Renal cortex interstitium (tissue), 15 donors: Measurements from ENCODE around the gene RHBDD2. TPM values are rescaled to one million over a fixed set of nuclear protein-coding genes. Genes with fewer than 3 reads are reported as not detected.
A peak's percentile ranks its signal among the peaks of the same experiment; 100 is the strongest.
"Not testable (repeated sequence)": the region's sequence is repeated elsewhere in the genome, so short reads cannot be mapped to it uniquely, and the experiment has no call there.

ENCODE experiments used
- DNase-seq, 11 donors: peaks; one replicate each; pipeline ENCODE4 v3.0.0-alpha.2; 2013; ENCODE audit warnings: low read depth in 9 of 11, low spot score in 4 of 11; ENCODE audit errors: extremely low read depth in 1 of 11
- long read RNA-seq, 16 experiments: transcript quantifications; one replicate each; lab custom pipeline, GENCODE V29; 2026
- polyA plus RNA-seq, 3 donors: library from polyadenylated mRNA; unstranded; fragments of 120-200 nt; gene quantifications; one replicate each; pipeline ENCODE4 v1.2.1, GENCODE V29; 2013; ENCODE audit not compliant: insufficient read length in 3 of 3

The RHBDD2 gene
- 10 to 100 TPM; 62.2 to 80.8 (median 64.8) TPM for polyA plus RNA-seq
- long read RNA-seq, donor 1, transcript RHBDD2-201 (4 exons, 1,802 nt): major isoform, 23 of 59 reads
- long read RNA-seq, donor 1, transcript RHBDD2-203 (3 exons, 1,274 nt): minor isoform, 15 of 59 reads
- long read RNA-seq, donor 1, transcript RHBDD2-202 (5 exons, 1,878 nt): minor isoform, 5 of 59 reads
- long read RNA-seq, donor 1, partial matches to known transcripts: 12 of 59 reads
- long read RNA-seq, donor 1, other reads (novel, unspliced or antisense): 0 of 59 reads
- long read RNA-seq, donor 2, transcript RHBDD2-202 (5 exons, 1,878 nt): minor isoform, 8 of 40 reads
- long read RNA-seq, donor 2, transcript RHBDD2-201 (4 exons, 1,802 nt): major isoform, 20 of 40 reads
- long read RNA-seq, donor 2, transcript RHBDD2-203 (3 exons, 1,274 nt): minor isoform, 8 of 40 reads
- long read RNA-seq, donor 2, partial matches to known transcripts: 0 of 40 reads
- long read RNA-seq, donor 2, other reads (novel, unspliced or antisense): 0 of 40 reads
- long read RNA-seq, donor 3, transcript RHBDD2-203 (3 exons, 1,274 nt): minor isoform, 18 of 71 reads
- long read RNA-seq, donor 3, transcript RHBDD2-201 (4 exons, 1,802 nt): major isoform, 37 of 71 reads
- long read RNA-seq, donor 3, transcript RHBDD2-202 (5 exons, 1,878 nt): minor isoform, 9 of 71 reads
- long read RNA-seq, donor 3, partial matches to known transcripts: 6 of 71 reads
- long read RNA-seq, donor 3, other reads (novel, unspliced or antisense): 0 of 71 reads
- long read RNA-seq, donor 4, transcript RHBDD2-202 (5 exons, 1,878 nt): minor isoform, 7 of 51 reads
- long read RNA-seq, donor 4, transcript RHBDD2-203 (3 exons, 1,274 nt): major isoform, 24 of 51 reads
- long read RNA-seq, donor 4, transcript RHBDD2-201 (4 exons, 1,802 nt): minor isoform, 18 of 51 reads
- long read RNA-seq, donor 4, partial matches to known transcripts: 0 of 51 reads
- long read RNA-seq, donor 4, other reads (novel, unspliced or antisense): 0 of 51 reads
- long read RNA-seq, donor 5: 0 reads
- long read RNA-seq, donor 6, transcript RHBDD2-202 (5 exons, 1,878 nt): minor isoform, 11 of 39 reads
- long read RNA-seq, donor 6, transcript RHBDD2-203 (3 exons, 1,274 nt): minor isoform, 8 of 39 reads
- long read RNA-seq, donor 6, transcript RHBDD2-201 (4 exons, 1,802 nt): major isoform, 15 of 39 reads
- long read RNA-seq, donor 6, partial matches to known transcripts: 5 of 39 reads
- long read RNA-seq, donor 6, other reads (novel, unspliced or antisense): 0 of 39 reads
- long read RNA-seq, donor 7, transcript RHBDD2-203 (3 exons, 1,274 nt): minor isoform, 11 of 39 reads
- long read RNA-seq, donor 7, transcript RHBDD2-201 (4 exons, 1,802 nt): major isoform, 23 of 39 reads
- long read RNA-seq, donor 7, partial matches to known transcripts: 0 of 39 reads
- long read RNA-seq, donor 7, other reads (novel, unspliced or antisense): 0 of 39 reads
- long read RNA-seq, donor 8: 0 reads
- long read RNA-seq, donor 9, transcript RHBDD2-203 (3 exons, 1,274 nt): minor isoform, 24 of 54 reads
- long read RNA-seq, donor 9, transcript RHBDD2-201 (4 exons, 1,802 nt): major isoform, 26 of 54 reads
- long read RNA-seq, donor 9, partial matches to known transcripts: 0 of 54 reads
- long read RNA-seq, donor 9, other reads (novel, unspliced or antisense): 0 of 54 reads
- long read RNA-seq, donor 10, transcript RHBDD2-202 (5 exons, 1,878 nt): minor isoform, 5 of 48 reads
- long read RNA-seq, donor 10, transcript RHBDD2-203 (3 exons, 1,274 nt): minor isoform, 13 of 48 reads
- long read RNA-seq, donor 10, transcript RHBDD2-201 (4 exons, 1,802 nt): major isoform, 21 of 48 reads
- long read RNA-seq, donor 10, partial matches to known transcripts: 8 of 48 reads
- long read RNA-seq, donor 10, other reads (novel, unspliced or antisense): 0 of 48 reads
- long read RNA-seq, donor 11, transcript RHBDD2-203 (3 exons, 1,274 nt): minor isoform, 18 of 52 reads
- long read RNA-seq, donor 11, transcript RHBDD2-201 (4 exons, 1,802 nt): major isoform, 25 of 52 reads
- long read RNA-seq, donor 11, partial matches to known transcripts: 6 of 52 reads
- long read RNA-seq, donor 11, other reads (novel, unspliced or antisense): 0 of 52 reads
- long read RNA-seq, donor 12, transcript RHBDD2-201 (4 exons, 1,802 nt): major isoform, 11 of 16 reads
- long read RNA-seq, donor 12, partial matches to known transcripts: 0 of 16 reads
- long read RNA-seq, donor 12, other reads (novel, unspliced or antisense): 0 of 16 reads
- long read RNA-seq, donor 13: 0 reads
- long read RNA-seq, donor 14, transcript RHBDD2-201 (4 exons, 1,802 nt): major isoform, 18 of 33 reads
- long read RNA-seq, donor 14, transcript RHBDD2-203 (3 exons, 1,274 nt): minor isoform, 8 of 33 reads
- long read RNA-seq, donor 14, transcript RHBDD2-202 (5 exons, 1,878 nt): minor isoform, 6 of 33 reads
- long read RNA-seq, donor 14, partial matches to known transcripts: 0 of 33 reads
- long read RNA-seq, donor 14, other reads (novel, unspliced or antisense): 0 of 33 reads
- long read RNA-seq, donor 15, transcript RHBDD2-202 (5 exons, 1,878 nt): minor isoform, 5 of 42 reads
- long read RNA-seq, donor 15, transcript RHBDD2-201 (4 exons, 1,802 nt): major isoform, 19 of 42 reads
- long read RNA-seq, donor 15, transcript RHBDD2-203 (3 exons, 1,274 nt): minor isoform, 10 of 42 reads
- long read RNA-seq, donor 15, partial matches to known transcripts: 5 of 42 reads
- long read RNA-seq, donor 15, other reads (novel, unspliced or antisense): 0 of 42 reads
- long read RNA-seq, donor 16, transcript RHBDD2-201 (4 exons, 1,802 nt): major isoform, 65 of 157 reads
- long read RNA-seq, donor 16, transcript RHBDD2-202 (5 exons, 1,878 nt): minor isoform, 20 of 157 reads
- long read RNA-seq, donor 16, transcript RHBDD2-203 (3 exons, 1,274 nt): minor isoform, 60 of 157 reads
- long read RNA-seq, donor 16, partial matches to known transcripts: 6 of 157 reads
- long read RNA-seq, donor 16, other reads (novel, unspliced or antisense): 0 of 157 reads

DNA sequence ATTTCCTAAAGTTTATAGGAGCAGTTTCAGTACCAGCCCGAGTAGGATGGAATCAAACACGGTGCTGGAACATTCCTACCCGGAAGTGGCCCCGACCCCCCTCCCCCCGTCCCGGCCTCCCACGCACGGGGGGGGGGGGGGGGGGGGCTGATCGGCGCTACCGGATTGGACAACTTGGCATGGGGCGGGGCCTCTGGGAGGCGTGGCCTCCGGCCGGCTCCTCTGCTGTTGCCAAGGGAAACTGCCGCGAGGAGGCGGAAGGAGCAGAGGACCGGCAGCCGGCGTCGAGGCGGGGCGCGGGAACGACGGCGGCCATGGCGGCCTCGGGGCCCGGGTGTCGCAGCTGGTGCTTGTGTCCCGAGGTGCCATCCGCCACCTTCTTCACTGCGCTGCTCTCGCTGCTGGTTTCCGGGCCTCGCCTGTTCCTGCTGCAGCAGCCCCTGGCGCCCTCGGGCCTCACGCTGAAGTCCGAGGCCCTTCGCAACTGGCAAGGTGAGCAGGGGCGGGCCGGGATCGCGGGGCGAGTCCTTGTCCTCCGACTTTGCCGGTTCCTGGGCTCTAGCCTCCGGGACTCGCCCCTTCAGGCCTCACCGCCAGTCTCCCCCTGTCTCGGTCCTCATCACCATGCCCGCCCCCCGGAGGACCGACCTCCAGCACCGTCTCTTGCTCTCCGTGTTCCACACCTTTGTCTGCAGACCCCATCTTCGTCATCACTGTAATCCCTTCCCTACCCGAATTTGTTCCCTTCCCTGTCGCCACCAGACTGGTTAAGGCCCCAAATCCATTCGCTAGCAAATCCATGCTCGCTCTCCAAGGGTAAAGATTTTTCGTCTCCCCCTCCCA is at the start of gene RHBDD2:
Gene RHBDD2, plus strand, starts transcription at position 266 of the 843 bp plus-strand sequence. Its CDS starts 49 bp downstream, at position 315.
- peak; percentile 81 to 94 (median 90) for DNase-seq

GRCh38 chr7:75829656-75830055 is 49.2 kb upstream of the RHBDD2 start:
- DNase-seq: not testable (repeated sequence)

DNA sequence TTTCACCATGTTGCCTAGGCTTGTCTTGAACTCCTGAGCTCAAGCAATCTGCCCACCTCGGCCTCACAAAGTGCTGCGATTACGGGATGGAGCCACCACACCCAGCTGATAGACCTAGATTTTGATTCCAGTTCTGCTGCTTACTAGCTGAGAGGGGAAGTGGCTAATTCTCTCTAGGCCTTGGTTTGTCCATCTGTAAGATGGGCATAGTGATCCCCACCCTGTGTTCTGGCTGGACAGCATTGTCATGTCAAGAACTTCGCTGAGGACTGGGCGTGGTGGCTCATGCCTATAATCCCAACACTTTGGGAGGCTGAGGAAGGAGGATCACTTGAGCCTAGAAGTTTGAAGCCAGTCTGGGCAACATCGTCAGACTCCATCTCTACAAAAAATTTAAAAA is 47.9 kb upstream of the RHBDD2 start:
- DNase-seq: no peak

- not testable (repeated sequence) for DNase-seq
Observed at GRCh38 chr7:75833662-75834061, 45.2 kb upstream of the RHBDD2 start.

- DNase-seq: no peak
Observed at GRCh38 chr7:75835688-75836285, 43.0 kb upstream of the RHBDD2 start.

GRCh38 chr7:75836798-75837197 is 42.0 kb upstream of the RHBDD2 start:
- no peak for DNase-seq

DNA sequence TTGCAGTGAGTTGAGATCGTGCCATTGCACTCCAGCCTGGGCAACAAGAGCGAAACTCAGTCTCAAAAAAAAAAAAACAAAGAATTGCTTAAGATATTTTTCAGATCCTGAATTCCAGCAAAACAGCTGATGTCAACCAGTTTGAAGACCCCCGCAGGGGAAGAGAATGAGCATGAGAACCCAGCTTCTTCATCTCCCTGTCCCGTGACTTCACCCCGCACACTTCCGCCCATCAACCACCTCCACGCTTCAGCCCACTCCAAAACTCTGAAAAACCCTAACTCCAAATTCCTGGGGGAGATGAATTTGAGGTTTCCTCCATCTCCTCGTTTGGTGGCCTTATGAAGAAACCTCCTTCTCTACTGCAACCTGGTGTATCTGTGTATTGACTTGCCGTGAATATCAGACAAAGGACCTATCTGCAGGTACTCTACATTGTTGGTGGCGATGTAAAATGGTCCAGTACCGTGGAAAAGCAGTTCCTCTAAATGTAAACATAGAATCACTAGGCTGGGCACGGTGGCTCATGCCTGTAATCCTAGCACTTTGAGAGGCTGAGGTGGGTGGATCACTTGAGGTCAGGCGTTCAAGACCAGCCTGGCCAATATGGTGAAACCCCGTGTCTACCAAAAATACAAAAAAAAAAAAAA is 40.4 kb upstream of the RHBDD2 start:
- not testable (repeated sequence) for DNase-seq

GRCh38 chr7:75840029-75840428 is 38.8 kb upstream of the RHBDD2 start:
- no peak for DNase-seq

GRCh38 chr7:75842836-75843446 is 35.9 kb upstream of the RHBDD2 start:
- DNase-seq: peak in 6 of 11 donors; percentile 9 to 39 (median 28)

- no peak for DNase-seq
Observed at GRCh38 chr7:75843613-75844116, 35.2 kb upstream of the RHBDD2 start.

GRCh38 chr7:75844158-75844557 is 34.7 kb upstream of the RHBDD2 start:
- no peak for DNase-seq

DNA sequence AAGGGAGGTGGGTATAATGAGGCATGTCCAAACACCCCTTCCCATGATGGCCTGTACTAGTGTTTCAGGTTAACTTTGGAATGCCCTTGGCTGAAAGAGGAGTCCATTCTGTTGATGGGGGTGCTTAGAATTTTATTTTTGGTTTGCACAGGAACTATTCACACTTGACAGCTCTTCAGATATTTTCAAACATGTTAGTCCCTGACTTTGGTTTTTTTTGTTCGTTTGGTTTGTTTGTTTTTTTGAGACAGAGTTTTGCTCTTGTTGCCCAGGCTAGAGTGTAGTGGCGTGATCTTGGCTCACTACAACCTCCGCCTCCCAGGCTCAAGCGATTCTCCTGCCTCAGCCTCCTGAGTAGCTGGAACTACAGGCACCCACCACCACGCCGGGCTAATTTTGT is 33.7 kb upstream of the RHBDD2 start:
- not testable (repeated sequence) for DNase-seq

DNA sequence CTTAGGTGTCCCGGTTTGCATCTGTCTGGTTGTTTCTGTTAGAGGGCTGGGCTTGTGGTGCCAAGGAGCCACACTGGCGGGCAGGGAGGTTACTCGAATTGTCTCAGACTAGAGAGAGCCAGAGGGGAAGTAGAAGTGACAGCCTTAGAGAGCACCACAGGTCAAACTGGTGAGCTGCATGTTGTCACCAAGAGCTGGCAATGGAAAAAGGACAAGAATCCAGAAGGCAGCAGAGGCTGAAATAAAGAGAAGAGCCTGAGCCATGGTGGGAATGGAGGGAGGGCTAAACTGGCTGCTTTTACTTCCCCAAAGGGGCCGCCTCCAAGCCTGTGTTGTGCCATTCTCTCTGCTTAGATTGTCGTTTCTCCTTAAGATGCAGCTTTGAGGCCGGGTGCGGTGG is 31.1 kb upstream of the RHBDD2 start:
- no peak for DNase-seq
